ENCODE results near the gene DUSP3. TPM values are rescaled to one million over a fixed set of nuclear protein-coding genes. Genes with fewer than 3 reads are reported as not detected.

DUSP3 gene
- total RNA-seq, 1 experiment from 2014 or later = 16.9 TPM

DNA sequence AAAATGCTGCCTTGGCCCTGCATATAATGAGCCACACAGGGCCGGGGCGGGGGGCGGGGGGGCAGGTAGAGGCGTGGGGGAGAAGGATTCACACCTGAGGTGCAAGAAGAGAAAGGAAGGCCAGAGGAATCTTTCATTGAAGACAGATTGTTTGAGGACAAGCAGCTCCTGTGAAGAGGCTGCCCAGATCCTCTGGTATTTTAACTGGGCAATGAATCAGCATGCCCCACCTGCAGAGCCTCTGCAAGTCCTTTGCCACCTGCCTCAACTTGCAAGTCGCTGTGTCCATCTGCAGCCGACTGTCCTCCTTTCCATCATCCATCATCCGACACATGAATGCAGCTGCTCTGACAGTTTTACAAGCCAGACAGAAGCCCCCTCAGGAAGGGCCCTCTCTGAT lies 18.9 kb downstream of the DUSP3 start:
- Histone ChIP-seq H3K4ac (ENCODE audit: low read depth, low read length) (no peak overlapping the region), H3K14ac (ENCODE audit: insufficient read depth, low read length) (no peak overlapping the region), H4K20me1 (ENCODE audit: control insufficient read depth, insufficient read depth, insufficient read length) (no peaks in the 10 kb centered on the region), H3K23me2 (ENCODE audit: insufficient read length, low read depth, low read length, poor library complexity, severe bottlenecking) (peaks cover 6% of the 10 kb centered on the region), H2BK12ac (ENCODE audit: insufficient read length, low read depth, low read length) (no peak overlapping the region), H3K56ac (ENCODE audit: insufficient read length, low read depth, low read length) (no peak overlapping the region), H2AFZ (ENCODE audit: low read length) (no peak overlapping the region), H2BK20ac (ENCODE audit: low read depth, low read length, poor library complexity, severe bottlenecking) (no peak overlapping the region), H3K4me1 (ENCODE audit: insufficient read depth, low read length) (no peaks in the 10 kb centered on the region), H3K27ac (ENCODE audit: insufficient read length, low read depth, low read length) (no peak overlapping the region), H4K8ac (replicated peaks; ENCODE audit: insufficient read length, low read depth, low read length) (no peak overlapping the region), H2AK5ac (ENCODE audit: insufficient read length, low read length) (no peak overlapping the region), H3K4me2 (ENCODE audit: insufficient read depth, insufficient read length, low read length) (no peak overlapping the region), H3K9ac (ENCODE audit: extremely low read depth, insufficient read length, low read length) (no peak overlapping the region), H2BK15ac (ENCODE audit: low read depth, low read length) (no peak overlapping the region), H2BK5ac (ENCODE audit: insufficient read length, low read length) (no peak overlapping the region), H3K18ac (ENCODE audit: insufficient read length, low read depth, low read length) (no peak overlapping the region), H3K79me2 (ENCODE audit: insufficient read depth, low read length) (no peaks in the 10 kb centered on the region), H3T11ph (ENCODE audit: low read length) (no peak overlapping the region), H3K27me3 (ENCODE audit: insufficient read depth, low read length) (no peaks in the 10 kb centered on the region; the same call in 1 of the 2 replicates), H2BK120ac (ENCODE audit: low read depth, low read length, poor library complexity, severe bottlenecking) (no peak overlapping the region), H3K9me3 (ENCODE audit: control insufficient read depth, low read depth, low read length) (no peaks in the 10 kb centered on the region), H4K91ac (ENCODE audit: insufficient read length, low read depth, low read length) (no peak overlapping the region), H4K5ac (ENCODE audit: insufficient read length, low read depth, low read length) (no peak overlapping the region), H3K79me1 (ENCODE audit: insufficient read depth, low read depth, low read length, poor library complexity, severe bottlenecking) (no peaks in the 10 kb centered on the region), H3K23ac (ENCODE audit: insufficient read length, low read depth, low read length) (no peak overlapping the region)
- H3K9me3 Mint-ChIP-seq = no peaks in the 10 kb centered on the region
- peak overlapping the region; percentile 48 to 55 for H3K4me3 Mint-ChIP-seq
- peaks cover 30 to 32% of the 10 kb centered on the region in 2 experiments for H3K4me1 Mint-ChIP-seq
- no peaks in the 10 kb centered on the region for H3K36me3 Mint-ChIP-seq (ENCODE audit: insufficient read depth in 1 of 3, low read depth in 3 of 3)
- TF ChIP-seq, protein P1, sequence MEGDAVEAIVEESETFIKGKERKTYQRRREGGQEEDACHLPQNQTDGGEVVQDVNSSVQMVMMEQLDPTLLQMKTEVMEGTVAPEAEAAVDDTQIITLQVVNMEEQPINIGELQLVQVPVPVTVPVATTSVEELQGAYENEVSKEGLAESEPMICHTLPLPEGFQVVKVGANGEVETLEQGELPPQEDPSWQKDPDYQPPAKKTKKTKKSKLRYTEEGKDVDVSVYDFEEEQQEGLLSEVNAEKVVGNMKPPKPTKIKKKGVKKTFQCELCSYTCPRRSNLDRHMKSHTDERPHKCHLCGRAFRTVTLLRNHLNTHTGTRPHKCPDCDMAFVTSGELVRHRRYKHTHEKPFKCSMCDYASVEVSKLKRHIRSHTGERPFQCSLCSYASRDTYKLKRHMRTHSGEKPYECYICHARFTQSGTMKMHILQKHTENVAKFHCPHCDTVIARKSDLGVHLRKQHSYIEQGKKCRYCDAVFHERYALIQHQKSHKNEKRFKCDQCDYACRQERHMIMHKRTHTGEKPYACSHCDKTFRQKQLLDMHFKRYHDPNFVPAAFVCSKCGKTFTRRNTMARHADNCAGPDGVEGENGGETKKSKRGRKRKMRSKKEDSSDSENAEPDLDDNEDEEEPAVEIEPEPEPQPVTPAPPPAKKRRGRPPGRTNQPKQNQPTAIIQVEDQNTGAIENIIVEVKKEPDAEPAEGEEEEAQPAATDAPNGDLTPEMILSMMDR (conservative IDR thresholded peaks at IDR 0.05) = no peak
- H3K27ac Mint-ChIP-seq = peak overlapping the region in 2 of 3 experiments; percentile 80 to 86; a peak in 3 of 7 replicates
- no CpG with 5 or more reads among the region's 7 CpGs for WGBS (ENCODE audit: extremely low coverage, insufficient read length, low lambda C conversion rate)
- 0 out of 2 replicates have a peak, but pooled peaks cover 4% of the 10 kb centered on the region for H3K27me3 Mint-ChIP-seq (ENCODE audit: low read depth)
- DNase-seq = no peak
